Measurements from ENCODE around the gene HOXA6.

DNA sequence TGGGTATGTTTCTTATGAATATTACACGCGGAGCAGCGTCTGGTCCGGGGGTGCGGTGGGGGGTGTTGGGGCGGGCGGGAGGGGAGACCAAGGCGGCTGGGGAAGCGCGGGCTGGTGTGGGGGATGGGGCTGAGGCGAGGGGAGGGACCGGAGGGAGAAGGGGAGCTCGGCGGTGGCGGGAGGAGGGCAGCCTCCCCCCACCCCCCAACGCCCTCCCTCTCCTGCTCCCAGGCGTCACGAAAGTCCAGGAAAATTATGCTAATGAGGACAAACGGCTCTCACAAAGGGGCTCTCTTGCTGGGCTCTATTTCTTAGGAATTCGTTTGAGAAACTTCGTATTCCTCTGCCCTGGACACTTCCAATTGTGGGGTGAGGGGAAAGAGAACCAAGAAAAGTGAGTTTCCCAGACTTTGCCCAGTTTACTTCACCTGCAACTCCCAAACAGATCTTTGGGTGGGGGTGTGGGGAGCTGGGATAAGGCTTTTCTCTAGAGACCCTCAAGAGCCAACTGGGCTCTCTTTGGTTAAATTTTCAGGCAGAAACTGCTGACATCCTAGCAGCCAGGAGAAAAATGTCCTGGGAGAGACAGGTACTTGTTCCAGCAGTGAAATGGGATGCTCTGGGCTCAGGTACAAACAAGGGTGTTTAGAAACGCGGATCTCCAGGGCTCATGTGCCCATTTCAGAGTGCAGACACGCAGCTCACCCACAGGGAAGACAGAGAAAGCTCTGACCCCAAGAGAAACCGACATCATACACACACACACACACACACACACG lies 33.4 kb downstream of the HOXA6 start:
- no peak for TF ChIP-seq CTCF (IDR thresholded peaks at IDR 0.05)
- no peak for TF ChIP-seq POLR2A (IDR thresholded peaks at IDR 0.05)

Data from heart left ventricle (tissue), 13 donors.